Lung (tissue), 12 donors: ENCODE results near the gene ABL2. TPM values are rescaled to one million over a fixed set of nuclear protein-coding genes. Genes with fewer than 3 reads are reported as not detected.

Source experiments
- ATAC-seq: fragments of 200-7000 bp; cut with Tn5 transposase; one replicate; pipeline ENCODE4 v1.9.1; 2020; ENCODE audit warnings: moderate number of reproducible peaks; ENCODE audit not compliant: insufficient read depth, low FRiP score
- DNase-seq, 3 donors: peaks; one replicate each; pipeline ENCODE4 v3.0.0-alpha.2; 2013 to 2017
- H3K27ac ChIP-seq, 2 donors: one replicate each; pipeline ENCODE4 v1.5.1; 2013; ENCODE audit warnings: mild to moderate bottlenecking in 2 of 2, moderate library complexity in 2 of 2, control low read depth in 1 of 2, inconsistent platforms in 1 of 2, low read depth in 1 of 2, low read length in 1 of 2
- H3K27me3 ChIP-seq, 3 donors: one replicate each; pipeline ENCODE4 v1.5.1; 2013; ENCODE audit warnings: low read length in 2 of 3; ENCODE audit not compliant: control insufficient read depth in 3 of 3, insufficient read depth in 3 of 3
- H3K36me3 ChIP-seq, 4 donors: one replicate each; pipeline ENCODE4 v1.5.1; 2013; ENCODE audit warnings: low read length in 4 of 4, mild to moderate bottlenecking in 1 of 4, moderate library complexity in 1 of 4; ENCODE audit not compliant: control insufficient read depth in 4 of 4, insufficient read depth in 4 of 4
- H3K4me1 ChIP-seq, 5 donors: one replicate each; pipeline ENCODE4 v1.5.1; 2013; ENCODE audit warnings: low read length in 5 of 5, mild to moderate bottlenecking in 2 of 5, moderate library complexity in 1 of 5; ENCODE audit not compliant: control insufficient read depth in 5 of 5, insufficient read depth in 5 of 5
- H3K4me3 ChIP-seq: one replicate; pipeline ENCODE4 v1.5.1; 2013; ENCODE audit warnings: mild to moderate bottlenecking, control low read depth, moderate library complexity
- H3K9ac ChIP-seq, 2 donors: one replicate each; pipeline ENCODE4 v1.5.1; 2013; ENCODE audit warnings: low read length in 2 of 2, control low read depth in 1 of 2; ENCODE audit not compliant: insufficient read depth in 1 of 2
- H3K9me3 ChIP-seq, 4 donors: one replicate each; pipeline ENCODE4 v1.5.1; 2013; ENCODE audit warnings: low read length in 3 of 4, mild to moderate bottlenecking in 1 of 4, moderate library complexity in 1 of 4; ENCODE audit not compliant: control insufficient read depth in 4 of 4, insufficient read depth in 3 of 4
- CTCF ChIP-seq: IDR thresholded peaks from 2 replicates; pipeline ENCODE4 v1.5.1; 2012; ENCODE audit warnings: mild to moderate bottlenecking; ENCODE audit errors: control extremely low read depth, extremely low read depth
- WGBS, 2 donors: extraction: QIAGEN DNeasy Blood & Tissue Kit; methylation state at CpG; one replicate each; pipeline ENCODE4 v1.1.7; 2013; 5-methylcytosine and 5-hydroxymethylcytosine counted together
- polyA plus RNA-seq, 2 donors: library from polyadenylated mRNA; stranded (reverse); fragments of 200-250 nt; gene quantifications; one replicate each; pipeline ENCODE4 v1.2.1, GENCODE V29; 2013
- total RNA-seq, 2 donors: library from RNA; depleted of rRNA in 1 of 2; stranded (reverse); fragments of >200 nt in 1 of 2; gene quantifications; one replicate each; pipeline ENCODE4 v1.2.1, GENCODE V29; 2014 to 2021
- donor health status: control.
- donor health status: control.
- donor health status: Bipolar disorder and iron deficiency.
- donor health status: healthy.
- donor health status: DM: yes; HTN: yes; CAD: no.

ABL2 gene
- total and polyA plus RNA-seq, 4 donors: 3.3 to 27.8 (median 16.4) TPM

- DNase-seq (peak in 1 of 3 donors; percentile 47), ATAC-seq (no peak)
- 67 to 80% methylated on average over 2 of the region's 2 CpGs for WGBS, 2 donors
- H3K27ac ChIP-seq: no peak overlapping the region
- H3K9me3 ChIP-seq: no peaks in the 10 kb centered on the region
- TF ChIP-seq CTCF: no peak
- no peak overlapping the region for H3K4me3 ChIP-seq
- H3K36me3 ChIP-seq: peaks cover 0 to 5% (median 0%) of the 10 kb centered on the region in 4 donors
- H3K27me3 ChIP-seq: no peaks in the 10 kb centered on the region
- no peak overlapping the region for H3K9ac ChIP-seq
- peaks cover 0 to 15% (median 4%) of the 10 kb centered on the region in 5 donors for H3K4me1 ChIP-seq
These were observed 77.4 kb downstream of the ABL2 start for GRCh38 chr1:179151908-179152682.

GRCh38 chr1:179146911-179147310, 82.6 kb downstream of the ABL2 start:
- DNase-seq: no peak
- Histone ChIP-seq H3K9me3 (no peaks in the 10 kb centered on the region), H3K27ac (no peak overlapping the region), H3K9ac (no peak overlapping the region), H3K4me3 (no peak overlapping the region), H3K27me3 (no peaks in the 10 kb centered on the region), H3K4me1 (peaks cover 0 to 7% (median 3%) of the 10 kb centered on the region in 5 donors), H3K36me3 (peaks cover 0 to 5% (median 0%) of the 10 kb centered on the region in 4 donors)
- 93 to 94% methylated on average over 1 of the region's 1 CpG for WGBS, 2 donors
- TF ChIP-seq CTCF: no peak
- ATAC-seq: no peak

- H3K36me3 ChIP-seq: peaks cover 0 to 5% (median 0%) of the 10 kb centered on the region in 4 donors
- peaks cover 0 to 7% (median 3%) of the 10 kb centered on the region in 5 donors for H3K4me1 ChIP-seq
- no peaks in the 10 kb centered on the region for H3K27me3 ChIP-seq
- DNase-seq (no peak), ATAC-seq (no peak)
- no peak overlapping the region for H3K4me3 ChIP-seq
- WGBS, 2 donors: 88 to 92% methylated on average over 5 of the region's 5 CpGs
- H3K27ac ChIP-seq: no peak overlapping the region
- no peak for TF ChIP-seq CTCF
- H3K9me3 ChIP-seq: no peaks in the 10 kb centered on the region
- no peak overlapping the region for H3K9ac ChIP-seq
These were observed 83.0 kb downstream of the ABL2 start for GRCh38 chr1:179146476-179146875.
